ENCODE data around the gene CRIP3. TPM values are rescaled to one million over a fixed set of nuclear protein-coding genes. Genes with fewer than 3 reads are reported as not detected.

CRIP3 gene
- total RNA-seq, 4 donors from 2014 or later = 2.2 to 3.4 (median 2.6) TPM; not detected in 1

DNA sequence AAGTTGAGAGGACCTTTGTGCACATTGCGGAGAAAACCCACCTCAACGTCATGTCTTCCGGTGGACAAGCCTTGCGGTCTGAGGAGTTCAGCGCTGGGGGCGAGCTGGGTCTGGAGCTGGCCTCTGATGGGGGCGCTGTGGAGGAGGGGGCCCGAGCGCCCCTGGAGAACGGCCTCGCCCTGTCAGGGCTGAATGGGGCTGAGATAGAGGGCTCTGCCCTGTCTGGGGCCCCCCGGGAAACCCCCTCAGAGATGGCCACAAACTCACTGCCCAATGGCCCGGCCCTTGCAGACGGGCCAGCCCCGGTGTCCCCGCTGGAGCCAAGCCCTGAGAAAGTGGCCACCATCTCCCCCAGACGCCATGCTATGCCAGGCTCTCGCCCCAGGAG lies 25.1 kb downstream of the CRIP3 start:
- no peaks in the 10 kb centered on the region for H3K9me3 ChIP-seq
- no peak overlapping the region for H3K4me3 ChIP-seq
- H3K36me3 ChIP-seq = no peaks in the 10 kb centered on the region
- 87% methylated on average over 11 of the region's 18 CpGs for WGBS
- no peak for TF ChIP-seq POLR2A (IDR thresholded peaks at IDR 0.05)
- no peak for TF ChIP-seq POLR2AphosphoS5 (IDR thresholded peaks at IDR 0.05)
- TF ChIP-seq EP300 (IDR thresholded peaks at IDR 0.05) = no peak
- TF ChIP-seq, protein P1, sequence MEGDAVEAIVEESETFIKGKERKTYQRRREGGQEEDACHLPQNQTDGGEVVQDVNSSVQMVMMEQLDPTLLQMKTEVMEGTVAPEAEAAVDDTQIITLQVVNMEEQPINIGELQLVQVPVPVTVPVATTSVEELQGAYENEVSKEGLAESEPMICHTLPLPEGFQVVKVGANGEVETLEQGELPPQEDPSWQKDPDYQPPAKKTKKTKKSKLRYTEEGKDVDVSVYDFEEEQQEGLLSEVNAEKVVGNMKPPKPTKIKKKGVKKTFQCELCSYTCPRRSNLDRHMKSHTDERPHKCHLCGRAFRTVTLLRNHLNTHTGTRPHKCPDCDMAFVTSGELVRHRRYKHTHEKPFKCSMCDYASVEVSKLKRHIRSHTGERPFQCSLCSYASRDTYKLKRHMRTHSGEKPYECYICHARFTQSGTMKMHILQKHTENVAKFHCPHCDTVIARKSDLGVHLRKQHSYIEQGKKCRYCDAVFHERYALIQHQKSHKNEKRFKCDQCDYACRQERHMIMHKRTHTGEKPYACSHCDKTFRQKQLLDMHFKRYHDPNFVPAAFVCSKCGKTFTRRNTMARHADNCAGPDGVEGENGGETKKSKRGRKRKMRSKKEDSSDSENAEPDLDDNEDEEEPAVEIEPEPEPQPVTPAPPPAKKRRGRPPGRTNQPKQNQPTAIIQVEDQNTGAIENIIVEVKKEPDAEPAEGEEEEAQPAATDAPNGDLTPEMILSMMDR (IDR thresholded peaks at IDR 0.05) = no peak
- DNase-seq (ENCODE audit: low spot score in 2 of 2) = no peak
- H3K4me1 ChIP-seq = peaks cover 9% of the 10 kb centered on the region
- no peak overlapping the region for H3K27ac ChIP-seq
- peaks cover 47% of the 10 kb centered on the region for H3K27me3 ChIP-seq

DNA sequence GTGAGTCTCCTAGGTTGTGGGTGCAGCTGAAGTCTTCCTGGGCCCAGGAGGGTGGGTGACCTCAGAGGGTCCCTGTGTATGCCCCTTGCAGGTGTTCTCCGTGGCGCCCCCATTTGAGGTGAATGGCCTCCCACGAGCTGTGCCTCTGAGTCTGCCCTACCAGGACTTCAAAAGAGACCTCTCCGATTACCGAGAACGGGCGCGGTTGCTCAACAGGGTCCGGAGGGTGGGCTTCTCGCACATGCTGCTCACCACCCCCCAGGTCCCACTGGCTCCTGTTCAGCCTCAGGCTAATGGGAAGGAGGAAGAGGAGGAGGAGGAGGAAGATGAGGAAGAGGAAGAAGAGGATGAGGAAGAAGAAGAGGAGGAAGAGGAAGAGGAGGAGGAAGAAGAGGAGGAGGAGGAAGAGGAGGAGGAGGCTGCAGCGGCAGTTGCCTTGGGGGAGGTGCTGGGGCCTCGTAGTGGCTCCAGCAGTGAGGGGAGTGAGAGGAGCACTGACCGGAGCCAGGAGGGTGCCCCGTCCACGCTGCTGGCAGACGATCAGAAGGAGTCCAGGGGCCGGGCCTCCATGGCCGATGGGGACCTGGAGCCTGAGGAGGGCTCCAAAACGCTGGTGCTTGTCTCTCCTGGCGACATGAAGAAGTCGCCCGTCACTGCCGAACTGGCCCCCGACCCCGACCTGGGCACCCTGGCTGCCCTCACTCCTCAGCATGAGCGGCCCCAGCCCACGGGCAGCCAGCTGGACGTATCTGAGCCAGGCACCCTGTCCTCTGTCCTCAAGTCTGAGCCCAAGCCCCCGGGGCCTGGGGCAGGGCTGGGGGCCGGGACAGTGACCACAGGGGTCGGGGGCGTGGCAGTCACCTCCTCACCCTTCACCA lies 25.8 kb downstream of the CRIP3 start:
- TF ChIP-seq POLR2A (IDR thresholded peaks at IDR 0.05) (no peak), EP300 (IDR thresholded peaks at IDR 0.05) (no peak), POLR2AphosphoS5 (IDR thresholded peaks at IDR 0.05) (no peak)
- TF ChIP-seq, protein P1 (IDR thresholded peaks at IDR 0.05) = no peak
- no peak for DNase-seq (ENCODE audit: low spot score in 2 of 2)
- H3K27me3 ChIP-seq = peaks cover 47% of the 10 kb centered on the region
- H3K36me3 ChIP-seq = no peaks in the 10 kb centered on the region
- no peak overlapping the region for H3K27ac ChIP-seq
- H3K9me3 ChIP-seq = no peaks in the 10 kb centered on the region
- H3K4me1 ChIP-seq = peaks cover 9% of the 10 kb centered on the region
- 80% methylated on average over 17 of the region's 32 CpGs for WGBS
- H3K4me3 ChIP-seq = no peak overlapping the region

DNA sequence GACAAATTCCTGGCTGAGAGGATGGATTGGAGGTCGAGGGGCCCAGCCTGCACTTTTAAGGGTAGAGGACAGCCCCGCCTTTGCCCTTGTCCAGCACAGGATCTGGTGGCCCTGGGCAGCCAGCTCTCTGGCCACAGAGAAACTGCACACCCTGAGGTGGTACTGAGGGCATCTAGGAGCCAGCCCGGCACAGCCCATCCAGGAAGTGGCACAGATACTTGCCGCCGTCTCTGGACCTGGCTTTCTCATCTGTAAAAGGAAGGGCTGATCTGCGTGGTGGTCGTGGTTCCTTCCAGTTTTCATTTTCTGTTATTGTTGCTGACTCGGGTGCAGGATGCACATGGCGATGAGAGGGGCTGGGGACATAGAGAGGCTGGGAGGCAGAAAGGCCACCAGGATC lies 26.6 kb downstream of the CRIP3 start:
- Histone ChIP-seq H3K9me3 (no peaks in the 10 kb centered on the region), H3K4me3 (no peak overlapping the region), H3K27me3 (peaks cover 47% of the 10 kb centered on the region), H3K36me3 (no peaks in the 10 kb centered on the region), H3K27ac (no peak overlapping the region), H3K4me1 (peaks cover 9% of the 10 kb centered on the region)
- TF ChIP-seq, protein P1 (IDR thresholded peaks at IDR 0.05) = no peak
- TF ChIP-seq EP300 (IDR thresholded peaks at IDR 0.05) (no peak), POLR2A (IDR thresholded peaks at IDR 0.05) (no peak), POLR2AphosphoS5 (IDR thresholded peaks at IDR 0.05) (no peak)
- 77% methylated on average over 9 of the region's 9 CpGs for WGBS
- no peak for DNase-seq (ENCODE audit: low spot score in 2 of 2)

DNA sequence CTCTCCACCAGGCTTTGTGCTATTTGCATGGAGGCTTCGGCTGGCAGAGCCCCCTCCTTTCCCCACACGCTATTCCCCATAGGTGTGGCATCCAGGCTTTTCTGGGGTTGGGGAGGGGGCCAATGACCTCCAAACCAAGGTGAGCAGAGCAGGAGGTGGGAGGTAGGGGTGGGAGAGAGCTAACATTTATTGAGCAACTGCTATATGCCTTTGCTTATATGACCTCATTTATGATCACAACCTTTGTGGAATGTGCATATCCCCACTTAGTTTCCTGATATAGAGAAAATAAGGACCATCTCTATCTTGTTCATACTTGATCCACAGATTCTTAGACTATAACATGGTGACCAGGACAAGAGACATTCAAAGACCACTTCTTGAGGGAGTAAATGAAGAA lies 28.4 kb downstream of the CRIP3 start:
- WGBS = 92% methylated on average over 2 of the region's 2 CpGs

More for the DNA sequence above, 28.4 kb downstream of the CRIP3 start:
- no peaks in the 10 kb centered on the region for H3K36me3 ChIP-seq
- TF ChIP-seq, protein P1 (IDR thresholded peaks at IDR 0.05) = no peak
- TF ChIP-seq POLR2A (IDR thresholded peaks at IDR 0.05) (no peak), POLR2AphosphoS5 (IDR thresholded peaks at IDR 0.05) (no peak), EP300 (IDR thresholded peaks at IDR 0.05) (no peak)
- no peaks in the 10 kb centered on the region for H3K9me3 ChIP-seq
- H3K27me3 ChIP-seq = peaks cover 48% of the 10 kb centered on the region
- no peak for DNase-seq (ENCODE audit: low spot score in 2 of 2)
- H3K4me1 ChIP-seq = peaks cover 18% of the 10 kb centered on the region
- no peak overlapping the region for H3K4me3 ChIP-seq
- H3K27ac ChIP-seq = no peak overlapping the region
